H4 (cell line): ENCODE measurements around the gene TRAPPC10. TPM values are rescaled to one million over a fixed set of nuclear protein-coding genes. Genes with fewer than 3 reads are reported as not detected.

ENCODE experiments used
- DNase-seq: peaks from one replicate; pipeline ENCODE4 v3.0.0-alpha.2; 2015; ENCODE audit warnings: low spot score
- total RNA-seq: library from RNA; depleted of rRNA; stranded (reverse); fragments of >200 nt; shearing (Covaris generic); gene quantifications from 2 replicates; pipeline ENCODE4 v1.2.3, GENCODE V29; 2014

The TRAPPC10 gene
- total RNA-seq, 1 experiment from 2014 or later: 15.0 TPM

GRCh38 chr21:44067011-44067839 is 55.1 kb downstream of the TRAPPC10 start:
- DNase-seq: no peak

- DNase-seq: no peak
These were observed 58.3 kb downstream of the TRAPPC10 start for GRCh38 chr21:44070391-44070790.

GRCh38 chr21:44071359-44072104 is 59.4 kb downstream of the TRAPPC10 start:
- DNase-seq: no peak

DNA sequence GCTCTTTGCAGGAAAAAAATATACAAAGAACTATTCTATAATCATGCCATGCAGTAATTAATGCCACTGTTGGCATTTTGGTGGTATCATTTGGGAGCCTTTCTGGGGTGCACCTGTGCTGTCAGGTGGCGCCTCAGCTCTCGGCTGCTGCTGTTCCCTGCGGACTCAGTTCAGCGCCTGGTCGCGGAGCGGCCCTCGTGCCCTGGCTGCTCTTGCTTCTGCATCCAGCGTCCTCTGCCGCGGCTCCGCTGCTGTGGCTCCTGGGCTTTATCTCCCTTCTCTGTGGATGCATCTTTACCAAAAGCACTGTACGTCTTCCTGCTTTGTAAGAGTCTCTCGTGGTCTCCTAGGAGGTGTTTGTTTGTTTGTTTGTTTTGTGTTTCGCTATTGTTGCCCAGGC is 60.0 kb downstream of the TRAPPC10 start:
- DNase-seq: no peak

- DNase-seq: no peak
These were observed 62.3 kb downstream of the TRAPPC10 start for GRCh38 chr21:44074315-44074958.

GRCh38 chr21:44076316-44076715 is 64.2 kb downstream of the TRAPPC10 start:
- no peak for DNase-seq

DNA sequence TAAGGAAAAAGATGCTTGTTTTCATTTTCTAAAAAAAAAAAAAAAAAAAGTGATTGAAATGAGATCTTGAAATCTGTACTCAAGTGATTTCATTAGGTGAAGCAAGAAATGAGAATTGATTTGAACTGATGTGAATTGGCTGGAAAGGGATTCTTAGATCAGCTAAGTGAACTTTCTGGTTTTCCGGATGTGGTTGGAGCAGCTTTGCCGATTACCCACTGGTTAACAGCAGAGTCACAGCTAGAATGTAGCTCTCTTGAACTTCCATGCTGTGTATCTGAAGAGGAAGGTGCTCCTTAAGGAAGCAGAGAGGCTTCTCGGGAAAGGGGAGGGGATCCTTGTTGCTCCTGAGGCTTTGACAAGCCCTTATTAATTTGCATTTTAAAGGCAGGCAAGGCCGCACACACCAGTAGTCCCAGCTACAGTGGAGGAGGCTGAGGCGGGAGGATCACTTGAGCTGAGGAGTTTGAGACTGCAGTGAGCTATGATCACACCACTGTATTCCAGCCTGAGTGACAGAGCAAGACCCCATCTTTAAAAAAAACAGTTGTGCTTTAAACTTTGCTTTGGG is 66.4 kb downstream of the TRAPPC10 start:
- no peak for DNase-seq

DNA sequence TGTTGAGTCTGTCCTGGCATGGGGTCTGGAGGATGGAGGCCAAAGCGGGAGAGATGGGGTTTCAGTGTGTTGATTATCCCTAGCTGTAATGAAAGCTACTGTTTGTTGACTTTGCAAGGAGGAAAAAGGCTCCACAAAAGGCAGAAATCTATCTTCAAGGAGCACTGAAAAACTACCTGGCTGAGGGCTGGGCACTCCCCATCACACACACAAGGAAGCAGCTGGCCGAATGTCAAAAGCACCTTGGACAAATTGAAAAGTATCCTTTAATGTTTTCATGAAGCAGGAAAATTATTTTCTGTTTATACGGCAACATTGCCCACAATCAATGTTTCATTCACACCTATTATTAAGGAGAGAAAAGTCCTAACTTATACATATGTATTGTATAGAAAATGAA is 67.3 kb downstream of the TRAPPC10 start:
- DNase-seq: no peak

DNA sequence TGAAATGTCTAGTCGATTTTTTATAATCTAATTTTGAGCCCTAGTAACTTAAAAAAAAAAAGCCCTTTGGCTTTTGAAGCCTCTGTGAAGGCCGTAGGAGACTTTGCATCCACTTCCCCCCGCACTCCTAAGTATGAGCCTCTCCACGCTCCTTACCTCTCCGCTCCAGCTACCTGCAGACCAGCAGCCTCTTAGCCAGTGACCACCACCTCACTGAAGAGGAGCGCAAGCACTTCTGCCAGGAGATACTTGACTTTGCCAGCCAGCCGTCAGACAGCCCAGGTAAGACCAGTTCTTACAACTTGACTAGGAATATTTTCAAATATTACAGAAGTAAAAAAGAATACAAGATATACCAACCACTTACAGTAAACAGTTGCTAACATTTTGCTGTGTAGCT is 67.7 kb downstream of the TRAPPC10 start:
- no peak for DNase-seq

DNA sequence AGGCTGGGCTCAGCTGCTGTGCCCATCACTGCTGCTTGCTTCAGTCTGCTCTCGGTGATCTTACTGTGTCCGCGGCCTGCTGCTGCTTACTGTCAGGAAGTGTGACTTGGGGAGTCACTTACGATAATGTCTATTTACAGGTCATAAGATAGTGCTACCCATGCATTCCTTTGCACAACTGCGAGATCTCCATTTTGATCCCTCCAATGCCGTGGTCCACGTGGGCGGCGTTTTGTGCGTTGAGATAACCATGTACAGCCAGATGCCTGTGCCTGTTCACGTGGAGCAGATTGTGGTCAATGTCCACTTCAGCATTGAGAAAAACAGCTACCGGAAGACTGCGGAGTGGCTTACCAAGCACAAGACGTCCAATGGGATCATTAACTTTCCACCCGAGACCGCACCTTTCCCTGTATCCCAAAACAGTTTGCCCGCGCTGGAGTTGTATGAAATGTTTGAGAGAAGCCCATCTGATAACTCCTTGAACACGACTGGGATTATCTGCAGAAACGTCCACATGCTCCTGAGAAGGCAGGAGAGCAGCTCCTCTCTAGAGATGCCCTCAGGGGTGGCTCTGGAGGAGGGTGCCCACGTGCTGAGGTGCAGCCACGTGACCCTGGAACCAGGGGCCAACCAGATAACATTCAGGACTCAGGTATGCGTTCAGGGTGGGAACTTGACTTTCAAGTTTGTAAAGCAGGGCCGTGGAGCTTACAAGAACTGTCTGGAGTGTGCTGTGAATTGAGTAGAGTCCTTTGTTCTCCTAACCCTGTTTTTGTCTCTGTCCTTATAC is 70.7 kb downstream of the TRAPPC10 start:
- no peak for DNase-seq

GRCh38 chr21:44083631-44084291 is 71.7 kb downstream of the TRAPPC10 start:
- no peak for DNase-seq

DNA sequence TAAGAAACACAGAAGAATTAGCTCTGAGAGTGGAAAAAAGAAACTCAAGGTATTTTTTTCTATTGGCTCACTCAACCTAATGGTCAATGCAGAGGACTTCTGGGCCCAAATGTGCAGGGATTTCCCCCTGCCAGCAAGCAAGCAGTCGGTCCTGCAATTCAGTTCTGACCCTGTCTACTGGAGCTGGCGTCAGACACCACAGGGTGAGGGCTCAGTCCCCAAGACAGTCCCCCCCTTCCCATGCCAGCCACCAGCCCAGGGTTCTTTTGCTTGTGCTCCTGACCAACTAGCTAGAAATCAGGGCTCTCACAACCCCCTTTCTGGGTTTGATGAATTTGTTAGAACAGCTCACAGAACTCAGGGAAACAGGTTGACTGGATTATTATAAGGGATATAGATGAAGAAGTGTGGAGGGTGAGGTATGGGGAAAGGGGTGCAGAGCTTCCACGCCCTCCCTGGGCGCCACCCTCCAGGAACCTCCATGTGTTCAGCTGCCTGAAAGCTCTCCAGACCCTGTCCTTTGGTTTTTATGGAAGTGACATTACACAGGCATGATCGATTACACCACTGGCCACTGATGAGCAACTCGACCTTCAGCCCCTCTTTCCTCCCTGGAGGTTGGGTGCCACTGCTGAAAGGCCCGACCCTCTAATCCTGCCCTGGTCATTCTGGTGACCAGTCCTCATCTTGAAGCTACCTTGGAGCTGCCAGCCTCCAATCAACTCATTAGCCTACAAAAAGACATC is 72.6 kb downstream of the TRAPPC10 start:
- no peak for DNase-seq

DNA sequence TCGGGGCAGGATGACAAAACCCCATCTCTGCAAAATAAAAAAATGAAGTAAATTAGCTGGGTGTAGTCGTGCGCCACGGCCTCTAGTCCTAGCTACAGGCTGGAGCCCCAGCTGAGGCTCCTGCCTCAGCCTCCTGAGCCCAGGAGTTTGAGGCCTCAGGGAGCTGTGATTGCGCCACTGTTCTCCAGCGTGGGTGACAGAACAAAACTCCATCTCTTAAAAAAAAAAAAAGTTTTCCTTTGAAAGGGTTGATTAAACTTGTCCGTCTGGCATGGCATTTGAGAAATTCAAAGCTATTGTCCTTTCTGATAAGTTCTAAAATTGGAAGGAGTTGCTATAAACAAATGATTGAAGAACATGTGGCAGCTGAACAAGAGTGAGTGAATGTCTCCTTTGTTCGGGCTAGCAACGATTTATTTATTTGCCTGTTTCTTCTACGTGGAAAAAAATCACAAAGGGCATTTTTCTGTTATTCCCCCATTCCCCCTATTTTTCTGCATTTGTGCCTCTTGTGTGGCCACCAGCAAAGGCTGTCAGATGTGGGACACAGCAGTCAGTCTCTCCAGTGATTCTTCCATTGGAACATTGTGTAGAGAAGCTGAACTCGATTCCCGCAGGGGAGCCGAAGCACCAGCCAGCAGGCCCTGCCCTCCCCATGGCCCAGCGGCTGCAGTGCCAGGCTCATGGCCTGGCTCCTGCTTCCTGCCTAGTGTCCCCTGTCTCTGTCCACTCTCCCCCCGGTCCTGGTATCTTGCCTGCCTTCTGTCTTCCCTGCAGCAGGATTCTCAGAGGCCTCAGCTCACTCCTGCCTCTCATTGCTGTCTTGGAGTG is 73.6 kb downstream of the TRAPPC10 start:
- no peak for DNase-seq

DNA sequence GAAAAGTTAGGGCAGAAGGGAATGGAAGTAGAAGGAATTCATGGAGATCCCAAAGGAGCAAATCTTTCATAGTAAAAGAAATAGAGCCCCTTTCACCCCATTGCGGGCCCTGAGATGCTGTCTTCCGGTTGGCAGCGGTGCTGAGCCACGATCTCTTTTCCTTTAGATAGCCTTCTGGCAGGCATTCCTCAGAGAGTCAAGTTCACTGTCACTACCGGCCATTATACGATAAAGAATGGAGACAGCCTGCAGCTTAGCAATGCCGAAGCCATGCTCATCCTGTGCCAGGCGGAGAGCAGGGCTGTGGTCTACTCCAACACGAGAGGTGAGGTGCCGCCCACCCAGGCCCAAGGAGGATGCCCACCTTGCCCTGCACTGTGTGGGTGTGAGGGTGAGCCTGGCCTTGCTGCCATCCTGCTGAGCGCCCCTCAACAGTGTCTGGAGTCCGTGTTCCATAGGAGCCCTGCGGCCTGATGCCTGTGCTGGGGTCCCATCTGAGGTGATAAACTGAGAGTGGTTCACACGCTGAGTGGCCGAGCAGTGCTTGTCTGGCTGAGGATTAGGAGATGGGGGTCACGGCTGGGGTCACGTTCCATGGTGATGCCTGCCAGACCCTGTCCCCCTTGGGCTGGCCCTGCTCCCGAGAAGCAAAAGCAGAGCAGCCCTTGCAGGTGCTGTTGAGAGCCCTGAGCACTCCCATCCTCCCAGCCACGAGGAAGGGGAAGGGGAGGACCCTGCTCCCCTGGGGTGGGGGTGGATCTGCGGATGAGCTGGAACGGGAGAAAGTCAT is 74.7 kb downstream of the TRAPPC10 start:
- no peak for DNase-seq

DNA sequence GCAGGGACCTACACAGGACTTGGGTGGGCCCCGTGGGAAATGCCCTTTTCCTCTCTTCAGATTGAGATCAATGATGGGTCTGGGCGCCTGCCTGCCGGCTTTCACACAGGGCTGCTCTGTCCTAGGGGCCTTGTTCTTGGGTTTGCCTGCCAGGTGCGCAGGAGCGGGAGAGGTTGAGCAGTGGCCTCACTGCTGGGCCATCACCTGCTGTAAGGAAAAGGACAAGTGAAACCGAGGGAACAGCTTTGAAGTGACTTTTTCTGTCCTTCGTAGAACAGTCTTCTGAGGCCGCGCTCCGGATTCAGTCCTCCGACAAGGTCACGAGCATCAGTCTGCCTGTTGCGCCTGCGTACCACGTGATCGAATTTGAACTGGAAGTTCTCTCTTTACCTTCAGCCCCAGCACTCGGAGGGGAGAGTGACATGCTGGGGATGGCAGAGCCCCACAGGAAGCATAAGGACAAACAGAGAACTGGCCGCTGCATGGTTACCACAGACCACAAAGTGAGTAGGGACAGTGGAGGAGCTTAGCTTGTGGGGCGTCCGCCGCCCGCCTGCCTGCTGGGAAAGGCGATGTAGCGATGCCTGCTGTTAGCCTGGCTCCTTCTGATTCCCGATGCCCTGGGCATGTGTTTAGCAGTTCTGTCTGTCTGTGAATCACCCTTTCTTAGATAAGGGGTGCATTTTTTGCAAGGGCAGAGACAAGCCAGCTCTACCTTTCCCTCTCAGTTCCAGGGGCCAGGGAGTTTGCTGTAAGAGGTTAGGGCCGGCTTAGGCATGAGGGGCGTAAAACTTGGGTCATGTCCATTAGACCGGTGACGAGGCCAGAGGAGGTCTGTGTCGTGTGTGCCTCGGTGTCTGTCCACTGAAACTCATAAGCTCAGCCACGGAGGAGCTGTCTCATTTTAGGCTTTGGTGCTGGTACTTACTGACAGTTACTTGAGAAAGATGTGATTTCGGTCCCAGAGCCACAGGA is 75.6 kb downstream of the TRAPPC10 start:
- DNase-seq: no peak

- DNase-seq: no peak
These were observed 76.3 kb downstream of the TRAPPC10 start for GRCh38 chr21:44088401-44088780.
